ENCODE results near the gene CYB561D2.

- TF ChIP-seq, protein P1, sequence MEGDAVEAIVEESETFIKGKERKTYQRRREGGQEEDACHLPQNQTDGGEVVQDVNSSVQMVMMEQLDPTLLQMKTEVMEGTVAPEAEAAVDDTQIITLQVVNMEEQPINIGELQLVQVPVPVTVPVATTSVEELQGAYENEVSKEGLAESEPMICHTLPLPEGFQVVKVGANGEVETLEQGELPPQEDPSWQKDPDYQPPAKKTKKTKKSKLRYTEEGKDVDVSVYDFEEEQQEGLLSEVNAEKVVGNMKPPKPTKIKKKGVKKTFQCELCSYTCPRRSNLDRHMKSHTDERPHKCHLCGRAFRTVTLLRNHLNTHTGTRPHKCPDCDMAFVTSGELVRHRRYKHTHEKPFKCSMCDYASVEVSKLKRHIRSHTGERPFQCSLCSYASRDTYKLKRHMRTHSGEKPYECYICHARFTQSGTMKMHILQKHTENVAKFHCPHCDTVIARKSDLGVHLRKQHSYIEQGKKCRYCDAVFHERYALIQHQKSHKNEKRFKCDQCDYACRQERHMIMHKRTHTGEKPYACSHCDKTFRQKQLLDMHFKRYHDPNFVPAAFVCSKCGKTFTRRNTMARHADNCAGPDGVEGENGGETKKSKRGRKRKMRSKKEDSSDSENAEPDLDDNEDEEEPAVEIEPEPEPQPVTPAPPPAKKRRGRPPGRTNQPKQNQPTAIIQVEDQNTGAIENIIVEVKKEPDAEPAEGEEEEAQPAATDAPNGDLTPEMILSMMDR (IDR thresholded peaks at IDR 0.05), result no peak
- no peak for TF ChIP-seq POLR2A (IDR thresholded peaks at IDR 0.05)
Measured at GRCh38 chr3:50373146-50374051, 22.7 kb downstream of the CYB561D2 start.

Data from breast epithelium (tissue), 3 donors.